Measurements from ENCODE around the gene KRTAP12-4.
"Not testable (repeated sequence)": the region's sequence is repeated elsewhere in the genome, so short reads cannot be mapped to it uniquely, and the experiment has no call there.

Gene KRTAP12-4

GRCh38 chr21:44615911-44616590, 38.4 kb downstream of the KRTAP12-4 start:
- Mint-ChIP-seq H3K27ac (ENCODE audit: low read depth) (no peak overlapping the region), H3K36me3 (ENCODE audit: insufficient read depth) (peaks cover 7% of the 10 kb centered on the region), H3K4me3 (no peak overlapping the region), H3K9me3 (peaks cover 26% of the 10 kb centered on the region), H3K4me1 (peaks cover 63% of the 10 kb centered on the region), H3K27me3 (no peaks in the 10 kb centered on the region)
- ATAC-seq (replicated peaks; ENCODE audit: extremely low read depth, poor library complexity, severe bottlenecking) (no peak), DNase-seq (ENCODE audit: low spot score in 2 of 2) (no peak)

- Mint-ChIP-seq H3K27me3 (no peaks in the 10 kb centered on the region), H3K27ac (ENCODE audit: low read depth) (no peak overlapping the region), H3K36me3 (ENCODE audit: insufficient read depth) (peaks cover 7% of the 10 kb centered on the region), H3K9me3 (peaks cover 23% of the 10 kb centered on the region), H3K4me1 (peaks cover 58% of the 10 kb centered on the region), H3K4me3 (no peak overlapping the region)
- ATAC-seq (replicated peaks; ENCODE audit: extremely low read depth, poor library complexity, severe bottlenecking) (no peak), DNase-seq (ENCODE audit: low spot score in 2 of 2) (no peak)
Measured at GRCh38 chr21:44615466-44615865, 39.0 kb downstream of the KRTAP12-4 start.

GRCh38 chr21:44614961-44615391, 39.5 kb downstream of the KRTAP12-4 start:
- DNase-seq (ENCODE audit: low spot score in 2 of 2) (no peak), ATAC-seq (replicated peaks; ENCODE audit: extremely low read depth, poor library complexity, severe bottlenecking) (no peak)
- H3K4me1 Mint-ChIP-seq, result peaks cover 53% of the 10 kb centered on the region
- peaks cover 7% of the 10 kb centered on the region for H3K36me3 Mint-ChIP-seq (ENCODE audit: insufficient read depth)
- H3K4me3 Mint-ChIP-seq, result no peak overlapping the region
- H3K27ac Mint-ChIP-seq (ENCODE audit: low read depth), result no peak overlapping the region
- no peaks in the 10 kb centered on the region for H3K27me3 Mint-ChIP-seq
- peaks cover 20% of the 10 kb centered on the region for H3K9me3 Mint-ChIP-seq

- Mint-ChIP-seq H3K4me3 (no peak overlapping the region), H3K27me3 (no peaks in the 10 kb centered on the region), H3K4me1 (peaks cover 45% of the 10 kb centered on the region), H3K27ac (ENCODE audit: low read depth) (no peak overlapping the region), H3K36me3 (ENCODE audit: insufficient read depth) (peaks cover 5% of the 10 kb centered on the region), H3K9me3 (peaks cover 20% of the 10 kb centered on the region)
- no peak for ATAC-seq (replicated peaks; ENCODE audit: extremely low read depth, poor library complexity, severe bottlenecking)
- no peak for DNase-seq (ENCODE audit: low spot score in 2 of 2)
Measured at GRCh38 chr21:44614161-44614631, 40.3 kb downstream of the KRTAP12-4 start.

- Mint-ChIP-seq H3K4me1 (peaks cover 39% of the 10 kb centered on the region), H3K27ac (ENCODE audit: low read depth) (no peak overlapping the region), H3K4me3 (no peak overlapping the region), H3K36me3 (ENCODE audit: insufficient read depth) (peaks cover under 1% of the 10 kb centered on the region), H3K9me3 (peaks cover 22% of the 10 kb centered on the region), H3K27me3 (no peaks in the 10 kb centered on the region)
- DNase-seq (ENCODE audit: low spot score in 2 of 2), result no peak
- ATAC-seq (replicated peaks; ENCODE audit: extremely low read depth, poor library complexity, severe bottlenecking), result no peak
Measured at GRCh38 chr21:44613386-44614155, 40.9 kb downstream of the KRTAP12-4 start.

- Mint-ChIP-seq H3K36me3 (ENCODE audit: insufficient read depth) (no peaks in the 10 kb centered on the region), H3K27ac (ENCODE audit: low read depth) (no peak overlapping the region), H3K4me1 (peaks cover 31% of the 10 kb centered on the region), H3K9me3 (peaks cover 22% of the 10 kb centered on the region), H3K4me3 (no peak overlapping the region), H3K27me3 (no peaks in the 10 kb centered on the region)
- DNase-seq (ENCODE audit: low spot score in 2 of 2) (no peak), ATAC-seq (replicated peaks; ENCODE audit: extremely low read depth, poor library complexity, severe bottlenecking) (no peak)
Measured at GRCh38 chr21:44612669-44613229, 41.7 kb downstream of the KRTAP12-4 start.

GRCh38 chr21:44612029-44612486, 42.4 kb downstream of the KRTAP12-4 start, which contains the start of gene KRTAP10-8:
TSS of gene KRTAP10-8 (plus strand) at chr21:44612079. CDS start at chr21:44612101, 22 bp downstream.
- Mint-ChIP-seq H3K27ac (ENCODE audit: low read depth) (no peak within 1 kb of the TSS), H3K4me1 (peaks cover 27% of the 10 kb centered on the region)
- ATAC-seq (replicated peaks; ENCODE audit: extremely low read depth, poor library complexity, severe bottlenecking), result no peak

GRCh38 chr21:44611551-44611950, 42.9 kb downstream of the KRTAP12-4 start:
- Mint-ChIP-seq H3K27me3 (peaks cover 4% of the 10 kb centered on the region), H3K36me3 (ENCODE audit: insufficient read depth) (peaks cover 1% of the 10 kb centered on the region), H3K4me1 (peaks cover 22% of the 10 kb centered on the region), H3K4me3 (no peak overlapping the region), H3K9me3 (peaks cover 22% of the 10 kb centered on the region), H3K27ac (ENCODE audit: low read depth) (no peak overlapping the region)
- ATAC-seq (replicated peaks; ENCODE audit: extremely low read depth, poor library complexity, severe bottlenecking), result no peak
- no peak for DNase-seq (ENCODE audit: low spot score in 2 of 2)

More at GRCh38 chr21:44612029-44612486, 42.4 kb downstream of the KRTAP12-4 start, which contains the start of gene KRTAP10-8:
- H3K4me3 Mint-ChIP-seq, result no peak within 1 kb of the TSS
- H3K36me3 Mint-ChIP-seq (ENCODE audit: insufficient read depth), result no peaks in the 10 kb centered on the region
- DNase-seq (ENCODE audit: low spot score in 2 of 2), result no peak
- peaks cover 22% of the 10 kb centered on the region for H3K9me3 Mint-ChIP-seq
- H3K27me3 Mint-ChIP-seq, result no peaks in the 10 kb centered on the region

GRCh38 chr21:44610157-44610843, 44.2 kb downstream of the KRTAP12-4 start:
- H3K27ac Mint-ChIP-seq (ENCODE audit: low read depth); DNase-seq (ENCODE audit: low spot score in 2 of 2); ATAC-seq (replicated peaks; ENCODE audit: extremely low read depth, poor library complexity, severe bottlenecking); H3K36me3 Mint-ChIP-seq (ENCODE audit: insufficient read depth); H3K4me3 Mint-ChIP-seq: not testable (repeated sequence)
- Mint-ChIP-seq H3K9me3 (peaks cover 22% of the 10 kb centered on the region), H3K4me1 (peaks cover 11% of the 10 kb centered on the region), H3K27me3 (peaks cover 17% of the 10 kb centered on the region)

- DNase-seq (ENCODE audit: low spot score in 2 of 2), result no peak
- no peak for ATAC-seq (replicated peaks; ENCODE audit: extremely low read depth, poor library complexity, severe bottlenecking)
- Mint-ChIP-seq H3K4me1 (peaks cover 6% of the 10 kb centered on the region), H3K36me3 (ENCODE audit: insufficient read depth) (peaks cover 2% of the 10 kb centered on the region), H3K27ac (ENCODE audit: low read depth) (no peak overlapping the region), H3K27me3 (peaks cover 17% of the 10 kb centered on the region), H3K4me3 (no peak overlapping the region), H3K9me3 (peaks cover 22% of the 10 kb centered on the region)
Measured at GRCh38 chr21:44609193-44609592, 45.3 kb downstream of the KRTAP12-4 start.

GRCh38 chr21:44606495-44606894, 48.0 kb downstream of the KRTAP12-4 start:
- no peak overlapping the region for H3K27ac Mint-ChIP-seq (ENCODE audit: low read depth)
- H3K36me3 Mint-ChIP-seq (ENCODE audit: insufficient read depth), result peaks cover 2% of the 10 kb centered on the region
- no peak overlapping the region for H3K4me3 Mint-ChIP-seq
- H3K9me3 Mint-ChIP-seq, result peaks cover 22% of the 10 kb centered on the region
- ATAC-seq (replicated peaks; ENCODE audit: extremely low read depth, poor library complexity, severe bottlenecking) (no peak), DNase-seq (ENCODE audit: low spot score in 2 of 2) (no peak)
- H3K4me1 Mint-ChIP-seq, result no peaks in the 10 kb centered on the region
- H3K27me3 Mint-ChIP-seq, result peaks cover 23% of the 10 kb centered on the region
